GM18858 (cell line): Measurements from ENCODE around the gene NAPEPLD.
"Not testable (repeated sequence)": the region's sequence is repeated elsewhere in the genome, so short reads cannot be mapped to it uniquely, and the experiment has no call there.

Experiments
- ATAC-seq: cut with Tn5 transposase; IDR thresholded peaks from one replicate; pipeline ENCODE4 v1.9.1; 2021; ENCODE audit not compliant: unreplicated experiment

Gene NAPEPLD

DNA sequence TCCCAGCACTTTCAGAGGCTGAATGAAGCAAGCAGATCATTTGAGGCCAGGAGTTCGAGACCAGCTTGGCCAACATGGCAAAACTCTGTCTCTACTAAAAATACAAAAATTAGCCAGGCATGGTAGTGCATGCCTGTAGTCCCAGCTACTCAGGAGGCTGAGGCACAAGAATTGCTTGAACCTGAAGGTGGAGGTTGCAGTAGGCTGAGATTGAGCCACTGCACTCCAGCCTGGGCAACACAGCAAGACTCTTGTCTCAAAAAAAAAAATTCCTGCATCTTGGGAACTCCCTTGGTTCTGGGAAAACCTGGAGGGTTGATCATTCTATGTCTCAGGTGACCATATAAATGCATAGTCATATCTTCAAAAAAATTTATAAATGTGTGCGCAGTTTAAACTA, 4.1 kb downstream of the NAPEPLD start:
- ATAC-seq, result not testable (repeated sequence)

DNA sequence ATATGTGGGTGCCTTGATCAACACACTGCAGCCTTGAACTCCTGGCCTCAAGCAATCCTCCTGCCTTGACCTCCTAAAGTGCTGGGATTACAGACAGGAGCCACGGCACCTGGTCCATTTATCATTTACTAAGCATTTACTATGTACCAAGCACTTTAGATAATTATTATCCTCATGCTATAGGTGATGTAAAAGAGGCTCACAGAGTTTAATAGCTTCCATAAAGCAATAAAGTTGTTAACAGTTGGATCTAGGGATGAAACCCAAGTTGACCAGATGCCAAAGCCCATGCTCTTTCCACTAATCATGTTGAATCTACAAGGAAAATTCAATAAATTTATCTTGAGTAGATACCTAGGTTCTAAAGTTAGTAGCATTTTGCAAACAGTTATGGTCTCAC, 5.0 kb downstream of the NAPEPLD start:
- ATAC-seq, result no peak

DNA sequence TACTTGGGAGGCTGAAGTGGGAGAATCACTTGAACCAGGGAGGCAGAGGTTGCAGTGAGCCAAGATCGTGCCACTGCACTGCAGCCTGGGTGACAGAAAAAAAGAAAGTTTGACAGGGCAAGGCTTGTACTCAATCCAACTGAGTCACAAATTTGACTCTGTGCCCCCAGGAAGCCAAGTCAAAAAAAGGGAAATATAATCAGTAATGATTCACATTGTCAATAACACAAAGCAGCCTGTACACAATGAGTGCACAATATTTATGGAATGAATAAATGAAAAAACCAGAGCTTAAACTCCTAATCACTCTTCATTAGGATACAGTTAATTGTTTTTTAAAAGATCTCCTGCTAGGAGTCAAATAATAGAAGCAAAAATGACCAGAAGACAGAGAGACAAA, 6.4 kb downstream of the NAPEPLD start:
- no peak for ATAC-seq

DNA sequence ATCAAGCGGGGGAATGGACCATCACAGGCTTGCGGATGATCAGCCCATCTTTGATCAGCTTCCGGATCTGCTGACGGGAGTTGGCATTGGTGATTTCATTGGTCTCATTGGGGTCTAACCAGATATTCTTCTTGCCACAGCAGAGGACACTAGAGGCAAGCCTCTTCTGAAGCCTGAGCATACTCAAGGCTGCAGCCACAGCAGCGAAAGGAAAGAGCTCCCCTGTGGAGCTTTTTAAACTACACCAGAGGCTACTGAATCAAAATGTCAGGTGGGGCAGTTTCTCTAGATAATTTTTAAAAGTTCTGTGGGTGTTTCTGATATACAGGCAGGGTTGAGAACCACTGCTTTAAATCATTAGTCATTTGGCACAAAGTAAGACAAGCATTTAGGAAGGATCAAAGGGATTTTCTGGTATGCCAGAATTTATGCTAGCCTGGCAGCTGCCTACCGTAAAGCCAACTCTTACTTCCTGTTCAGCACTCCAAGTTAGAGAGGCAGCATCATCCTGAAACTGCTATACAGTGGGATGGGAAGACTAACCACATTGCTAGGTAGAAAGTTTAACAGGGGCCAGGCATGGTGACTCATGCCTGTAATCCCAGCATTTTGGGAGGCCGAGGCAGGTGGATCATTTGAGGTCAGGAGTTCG, 7.0 kb downstream of the NAPEPLD start:
- ATAC-seq, result no peak

DNA sequence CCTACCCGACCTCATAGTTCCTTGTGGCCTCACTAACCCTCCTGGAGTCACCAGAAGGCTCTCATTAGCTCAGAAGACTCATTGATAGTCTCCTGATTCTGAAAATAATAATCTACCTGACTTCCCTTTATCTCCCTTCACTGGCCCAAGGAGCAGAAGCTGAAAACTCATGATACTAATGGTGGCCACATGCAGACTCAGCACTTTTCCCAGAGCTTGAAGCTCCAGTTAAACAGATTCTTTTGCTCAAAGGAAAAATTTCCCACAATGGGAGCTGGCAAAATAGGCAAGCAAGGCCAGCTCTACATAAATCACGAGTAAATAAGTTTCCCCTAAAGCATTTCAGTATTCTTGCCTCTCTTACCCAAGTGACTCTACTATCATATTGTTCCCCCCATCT, 8.2 kb downstream of the NAPEPLD start:
- ATAC-seq, result no peak

DNA sequence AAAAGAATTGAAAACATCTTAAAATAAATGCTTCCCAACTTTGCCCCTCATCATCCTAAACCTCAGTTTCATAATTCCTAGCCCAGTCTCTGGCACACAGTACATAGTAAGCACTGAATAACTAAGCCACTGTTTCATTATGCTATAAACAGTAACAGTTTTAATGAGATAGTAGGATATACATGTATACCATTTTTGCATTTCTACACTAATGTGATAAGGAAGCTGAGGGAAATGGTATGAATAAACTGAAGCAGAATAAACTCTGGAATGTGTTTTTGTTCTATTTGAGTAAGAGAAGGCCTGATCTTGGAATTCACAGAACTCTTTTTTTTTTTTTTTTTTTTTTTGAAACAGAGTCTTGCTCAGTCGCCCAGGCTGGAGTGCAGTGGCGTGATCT, 8.8 kb downstream of the NAPEPLD start:
- no peak for ATAC-seq

DNA sequence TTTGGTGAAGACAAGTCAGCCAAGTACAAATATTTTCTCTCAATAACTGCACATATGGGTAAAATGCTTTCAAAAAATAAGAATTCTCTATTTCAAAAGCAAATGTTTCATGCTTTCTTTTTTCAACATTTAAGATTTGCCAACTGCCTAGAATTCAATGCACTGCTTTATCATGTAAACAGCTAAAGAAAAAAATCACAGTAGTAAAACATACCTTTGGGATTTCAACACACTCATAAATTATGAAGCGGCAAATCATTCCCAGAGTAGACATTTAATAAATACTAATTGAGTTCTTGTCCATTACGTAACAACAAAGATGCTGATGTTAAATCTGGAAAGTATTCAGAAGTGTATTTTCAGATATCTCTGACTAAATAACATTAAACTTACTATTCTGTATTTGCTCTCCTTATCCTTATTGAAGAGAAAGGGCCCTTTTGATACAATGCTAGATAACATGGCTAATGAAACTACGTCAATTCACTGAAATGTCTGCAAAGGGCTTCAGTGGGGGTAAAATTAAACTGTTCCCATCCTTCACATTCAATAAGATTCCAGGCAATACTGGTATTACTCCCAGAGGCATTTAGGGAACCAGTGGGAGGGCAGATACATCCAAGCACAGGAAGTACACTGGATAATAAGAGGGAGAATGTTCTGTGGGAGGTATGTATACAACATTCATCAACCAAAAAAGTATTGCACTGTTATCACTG, 13.9 kb downstream of the NAPEPLD start:
- no peak for ATAC-seq

DNA sequence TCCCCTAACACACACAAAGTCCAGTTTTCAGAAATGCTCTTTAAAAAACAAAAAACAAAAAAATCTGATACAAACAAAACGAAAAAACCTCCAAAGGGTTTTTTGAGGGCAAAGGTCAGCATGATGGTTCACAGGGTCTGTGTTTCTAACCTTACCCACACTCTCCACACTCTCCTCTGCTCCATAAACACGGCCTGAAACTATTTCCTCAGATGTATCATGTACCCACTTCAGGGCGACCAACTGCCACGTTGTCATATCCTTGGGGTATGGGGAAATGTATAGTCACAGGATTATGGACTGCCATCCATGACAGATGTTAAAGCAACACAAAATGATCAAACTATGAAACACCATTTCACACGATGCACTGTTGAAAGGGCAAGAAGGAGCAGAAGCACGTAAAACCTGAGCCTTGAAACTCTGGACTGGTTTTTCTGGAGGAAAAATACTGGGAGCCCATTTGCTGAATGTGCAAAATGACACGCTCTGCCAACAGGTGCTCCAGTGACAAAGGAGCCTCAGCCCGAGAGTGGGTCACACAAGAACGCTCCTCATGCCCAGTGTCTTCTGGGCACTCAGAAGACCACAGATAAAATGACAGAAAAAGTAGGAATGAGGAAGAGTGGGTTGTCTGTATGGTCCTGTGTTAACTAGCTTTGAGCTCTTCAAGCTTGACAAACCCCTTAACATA, 15.8 kb downstream of the NAPEPLD start:
- ATAC-seq, result no peak

DNA sequence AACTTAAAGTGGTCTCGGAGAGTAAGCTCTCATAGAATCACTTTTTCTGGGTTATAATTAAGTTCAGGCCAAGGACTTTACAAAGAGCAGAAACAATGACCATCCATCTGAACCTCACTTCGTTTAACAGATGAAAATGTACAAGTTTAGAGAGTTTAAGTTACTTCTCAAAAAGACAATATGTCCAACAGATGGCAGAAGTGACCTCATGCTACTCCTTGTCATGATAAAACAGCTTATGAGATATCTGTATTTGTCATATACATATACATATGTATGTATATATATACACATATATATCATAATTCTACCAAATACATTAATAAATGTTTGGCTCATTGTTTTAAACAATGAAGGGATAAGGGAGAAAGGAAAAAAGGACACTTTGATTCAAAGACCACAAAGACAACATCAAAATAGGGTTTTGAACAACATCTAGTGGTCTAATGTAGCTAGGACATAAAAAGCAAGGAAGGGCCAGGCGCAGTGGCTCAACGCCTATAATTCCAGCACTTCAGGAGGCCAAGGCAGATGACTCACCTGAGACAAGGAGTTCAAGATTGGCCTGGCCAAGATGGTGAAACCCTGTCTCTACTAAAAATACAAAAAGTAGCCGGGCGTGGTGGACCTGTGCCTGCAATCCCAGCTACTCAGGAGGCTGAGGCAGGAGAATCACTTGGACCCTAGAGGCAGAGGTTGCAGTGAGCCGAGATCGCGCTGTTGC, 17.8 kb downstream of the NAPEPLD start:
- no peak for ATAC-seq

DNA sequence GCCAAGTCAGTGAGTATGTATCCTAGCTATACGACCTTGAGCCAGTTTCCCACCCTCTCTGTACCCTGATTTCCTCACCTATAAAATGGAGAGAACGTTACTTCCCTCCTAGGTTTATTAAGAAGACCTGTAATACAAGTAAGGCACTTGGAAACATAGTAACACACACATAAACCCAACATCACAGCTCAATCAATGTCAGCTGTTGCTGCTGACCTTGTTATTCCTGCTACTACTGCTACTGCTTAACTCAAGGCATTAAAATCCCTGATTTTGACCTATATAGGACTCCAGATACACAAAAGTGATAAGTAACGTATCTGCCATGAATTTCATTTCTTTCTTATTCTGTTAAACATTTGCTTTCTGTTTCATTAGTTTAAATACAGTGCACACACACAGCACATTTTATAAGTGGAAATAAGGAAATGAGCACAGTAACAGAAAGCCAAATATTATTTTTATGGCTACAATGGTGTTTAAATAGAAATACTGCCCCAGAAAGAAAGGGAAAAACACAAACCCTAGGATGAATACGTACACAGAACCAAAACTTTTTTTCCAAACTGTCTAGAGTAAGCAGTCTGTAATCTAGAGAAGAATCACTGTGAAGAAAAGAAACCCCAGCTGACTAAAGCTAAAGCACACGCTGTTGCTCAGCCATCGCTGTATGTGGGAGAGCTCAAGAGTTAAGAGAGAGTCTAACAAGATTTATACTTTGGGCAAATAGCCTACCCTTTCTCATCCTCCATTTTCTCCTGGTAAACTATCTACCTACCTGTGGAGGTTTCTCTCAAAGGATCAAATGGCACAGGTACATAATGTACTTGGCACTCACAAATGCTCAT, 19.0 kb downstream of the NAPEPLD start:
- ATAC-seq, result no peak

DNA sequence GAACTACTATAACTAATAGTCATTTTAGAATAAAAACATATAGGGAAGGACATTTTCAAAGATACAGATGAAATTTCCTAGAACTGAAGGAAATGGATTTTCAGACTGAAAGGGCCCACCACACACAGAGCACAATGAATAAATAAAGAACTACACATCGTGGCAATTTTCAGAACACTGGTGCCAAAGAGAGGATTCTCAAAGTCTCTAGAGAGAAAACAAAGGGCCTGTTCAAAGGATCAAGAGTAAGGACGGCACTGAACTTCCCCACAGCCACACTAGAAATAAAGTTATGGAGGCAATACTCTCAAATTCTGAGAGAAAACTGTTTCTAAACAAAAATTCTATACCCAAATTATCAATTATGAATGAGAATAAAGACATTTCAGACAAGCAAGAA, 21.9 kb downstream of the NAPEPLD start:
- ATAC-seq, result no peak

DNA sequence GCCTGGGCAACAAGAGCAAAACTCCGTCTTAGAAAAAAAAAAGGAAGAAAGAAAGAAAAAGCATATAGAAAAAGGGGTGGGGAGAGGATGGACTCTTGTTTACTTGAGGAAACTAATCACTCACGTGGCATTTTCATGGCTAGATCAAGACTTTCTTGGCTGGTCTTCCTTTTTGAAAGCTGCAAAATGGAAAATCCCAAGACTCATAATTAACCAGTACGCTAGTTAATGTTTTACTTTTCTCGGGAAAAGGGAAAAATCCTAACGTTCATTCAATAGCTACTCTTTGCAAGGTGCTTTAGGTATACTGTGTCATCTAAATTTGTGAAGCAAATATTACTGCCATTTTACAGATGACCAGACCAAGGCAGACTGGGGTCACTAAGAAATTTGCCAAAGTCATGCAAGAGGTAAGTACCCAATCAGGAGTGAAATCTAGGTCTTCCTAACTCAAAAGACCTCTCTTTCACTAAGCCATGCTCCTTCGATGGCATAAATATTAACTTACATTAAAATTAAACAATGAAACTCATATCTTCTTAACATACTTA, 24.4 kb downstream of the NAPEPLD start:
- no peak for ATAC-seq

DNA sequence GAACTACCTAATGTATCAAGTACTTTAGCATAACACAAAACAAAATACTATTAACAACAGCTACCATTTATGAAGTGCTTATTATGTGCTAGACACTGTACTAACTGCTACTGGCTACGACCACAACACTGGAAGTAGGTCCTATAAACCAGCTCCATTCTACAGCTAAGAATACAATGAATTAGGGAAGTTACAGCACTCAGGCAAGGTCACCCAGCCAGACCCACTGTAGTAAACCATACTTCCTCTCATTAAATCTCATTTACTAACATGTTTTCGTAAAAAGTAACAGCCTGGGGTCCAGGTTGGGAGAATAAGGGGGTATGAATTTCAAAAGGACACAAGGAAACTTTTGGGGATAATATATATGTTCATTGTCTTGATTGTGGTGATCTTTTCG, 25.4 kb downstream of the NAPEPLD start:
- ATAC-seq, result no peak

DNA sequence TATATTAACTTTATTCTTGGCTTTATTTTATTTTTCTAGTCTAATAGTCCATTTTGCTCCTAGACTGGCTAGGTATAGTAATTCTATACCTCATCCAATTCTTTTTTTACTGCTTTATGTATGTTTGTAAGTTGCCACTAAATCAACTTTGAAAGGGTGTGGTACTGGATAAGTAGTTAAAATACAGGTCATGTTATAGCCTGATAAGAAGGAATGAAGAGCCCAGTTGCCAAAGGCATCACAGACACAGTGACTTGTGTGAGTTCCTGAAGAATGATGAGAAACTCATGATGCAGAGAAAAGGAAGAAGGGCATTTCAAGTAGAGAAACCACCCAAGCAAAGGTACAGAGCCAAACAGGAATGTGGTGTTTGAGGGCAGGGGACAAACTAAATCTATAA, 27.3 kb downstream of the NAPEPLD start:
- ATAC-seq, result no peak

DNA sequence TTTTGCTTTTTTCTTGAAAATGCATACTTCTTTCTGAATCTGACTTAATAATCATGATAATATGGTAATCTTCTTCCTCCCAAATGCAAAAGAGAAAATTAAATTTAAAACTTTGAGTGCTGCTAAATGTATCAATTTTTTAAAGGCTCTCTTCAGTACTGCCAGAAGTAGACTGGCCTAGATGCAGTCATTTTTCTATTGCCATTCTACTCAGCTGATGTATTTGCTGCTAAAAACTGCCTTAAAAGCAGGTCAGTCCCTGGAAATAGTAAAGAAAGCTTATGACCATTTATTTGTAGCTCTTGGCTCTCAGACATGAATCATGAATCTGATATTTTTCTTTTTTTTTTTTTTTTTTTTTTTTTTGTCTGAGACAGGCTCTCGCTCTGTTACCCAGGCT, 28.5 kb downstream of the NAPEPLD start:
- no peak for ATAC-seq

DNA sequence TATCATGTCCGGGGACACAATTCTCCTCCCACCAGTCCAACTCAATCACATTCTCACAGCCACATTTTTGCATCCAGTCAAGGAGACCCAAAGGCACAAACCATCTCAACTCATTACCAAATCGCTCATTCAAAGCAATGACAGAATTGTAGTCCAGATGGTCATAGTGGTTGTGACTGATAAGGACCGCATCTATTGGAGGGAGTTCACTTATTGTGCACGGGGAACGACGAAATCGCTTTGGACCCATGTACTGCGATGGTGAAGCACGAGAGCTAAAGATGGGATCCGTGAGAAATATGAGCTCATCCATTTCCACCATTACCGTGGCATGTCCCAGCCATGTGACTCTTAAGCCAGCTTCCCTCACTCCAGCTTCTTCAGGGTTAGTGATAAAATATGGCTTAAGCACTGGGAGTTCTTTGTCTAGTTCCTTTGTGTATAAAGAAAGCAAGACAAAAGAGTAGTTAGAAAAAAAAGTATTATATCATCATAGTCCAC, 29.1 kb downstream of the NAPEPLD start:
- ATAC-seq, result no peak

DNA sequence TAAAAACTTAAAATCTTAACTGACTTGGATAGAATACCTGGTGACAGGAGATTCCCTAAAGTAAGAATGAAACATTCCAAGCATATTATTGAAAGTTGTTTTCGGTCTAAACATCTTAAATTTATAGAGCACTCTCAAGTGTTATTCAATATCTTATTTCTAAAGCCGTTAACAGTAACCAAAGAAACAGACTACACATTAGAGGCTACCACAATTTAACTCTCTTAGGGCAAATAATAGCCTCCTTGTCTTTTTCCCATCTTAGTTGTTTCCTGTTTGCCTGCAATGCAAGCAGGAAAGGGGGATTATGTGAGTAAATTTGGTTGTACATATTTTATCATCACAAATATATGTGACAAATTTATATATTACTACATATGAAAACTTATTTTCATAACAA, 31.4 kb downstream of the NAPEPLD start:
- no peak for ATAC-seq

DNA sequence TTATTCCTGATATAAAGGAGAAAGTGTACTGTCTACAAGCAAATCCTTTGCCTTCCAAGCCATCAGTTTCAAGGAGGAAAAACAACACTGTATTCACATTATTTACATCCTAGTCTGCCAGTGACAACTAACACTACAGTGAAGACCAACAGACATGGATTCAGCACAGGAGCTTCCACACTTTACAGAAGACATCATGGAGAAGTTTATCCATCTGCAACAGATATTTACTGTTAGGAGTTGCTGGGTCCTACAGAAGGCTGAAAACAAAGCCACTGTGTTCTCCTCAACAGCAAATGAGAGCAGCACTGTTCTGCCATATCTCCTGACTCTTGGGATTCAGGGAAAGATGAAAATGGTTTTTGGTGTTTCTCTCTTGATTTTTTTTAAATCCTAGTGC, 31.9 kb downstream of the NAPEPLD start:
- no peak for ATAC-seq

DNA sequence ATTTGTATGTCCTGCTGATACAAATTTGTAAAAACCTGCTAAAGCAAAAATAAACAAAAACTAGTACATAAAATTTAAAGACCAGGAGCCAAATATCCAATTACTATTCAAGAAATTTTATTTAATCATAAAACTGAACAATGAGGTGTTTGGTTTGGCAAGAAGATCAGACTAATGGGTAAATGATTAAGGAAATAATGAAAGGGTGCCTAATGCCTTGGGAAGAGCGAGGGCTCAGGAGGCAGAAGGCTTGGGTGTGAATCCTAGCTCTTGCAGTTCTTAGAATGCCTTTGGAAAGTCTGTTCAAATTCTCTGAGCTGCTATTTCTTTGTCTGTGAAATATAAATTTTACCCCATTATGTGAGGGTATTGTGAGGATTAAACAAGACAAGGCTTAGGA, 32.4 kb downstream of the NAPEPLD start:
- ATAC-seq, result no peak

DNA sequence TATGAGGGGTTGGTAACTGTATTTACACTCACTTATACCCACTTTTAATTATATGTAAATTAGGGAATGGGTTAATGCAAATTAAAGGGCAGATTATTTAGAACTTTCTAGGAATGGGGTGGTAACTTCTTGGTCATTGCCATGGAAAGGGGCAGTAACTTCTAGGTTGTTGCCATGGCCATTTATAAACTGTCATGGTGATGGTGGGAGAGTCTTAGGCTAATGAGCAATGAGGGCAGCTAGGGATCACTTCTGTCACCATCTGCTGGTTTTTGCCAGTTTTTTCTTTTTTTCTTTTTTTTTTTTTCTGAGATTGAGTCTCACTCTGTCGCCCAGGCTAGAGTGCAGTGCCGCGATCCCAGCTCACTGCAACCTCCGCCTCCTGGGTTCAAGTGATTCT, 33.1 kb downstream of the NAPEPLD start:
- no peak for ATAC-seq
